Left hindlimb (tissue), 1 donor: Measurements from ENCODE around the gene SCN9A.
"Not testable (repeated sequence)": the region's sequence is repeated elsewhere in the genome, so short reads cannot be mapped to it uniquely, and the experiment has no call there.

Source experiments
- DNase-seq: peaks from one replicate; pipeline ENCODE4 v3.0.0-alpha.2; 2018

Gene SCN9A

GRCh38 chr2:166373951-166374350, 1.8 kb downstream of the SCN9A start:
- DNase-seq: no peak

GRCh38 chr2:166373539-166373938, 2.2 kb downstream of the SCN9A start:
- no peak for DNase-seq

- DNase-seq: no peak
Measured at GRCh38 chr2:166373105-166373504, 2.6 kb downstream of the SCN9A start.

GRCh38 chr2:166372046-166372445, 3.7 kb downstream of the SCN9A start:
- DNase-seq: no peak

GRCh38 chr2:166365803-166366420, 9.8 kb downstream of the SCN9A start:
- DNase-seq: no peak

GRCh38 chr2:166365239-166365638, 10.5 kb downstream of the SCN9A start:
- no peak for DNase-seq

GRCh38 chr2:166364476-166365161, 11.1 kb downstream of the SCN9A start:
- no peak for DNase-seq

GRCh38 chr2:166361351-166362153, 14.2 kb downstream of the SCN9A start:
- DNase-seq: no peak

- no peak for DNase-seq
Measured at GRCh38 chr2:166360906-166361305, 14.8 kb downstream of the SCN9A start.

- no peak for DNase-seq
Measured at GRCh38 chr2:166360426-166360825, 15.3 kb downstream of the SCN9A start.

GRCh38 chr2:166357950-166358321, 17.8 kb downstream of the SCN9A start:
- not testable (repeated sequence) for DNase-seq

- DNase-seq: no peak
Measured at GRCh38 chr2:166357068-166357949, 18.4 kb downstream of the SCN9A start.

- DNase-seq: no peak
Measured at GRCh38 chr2:166351319-166351718, 24.4 kb downstream of the SCN9A start.

- no peak for DNase-seq
Measured at GRCh38 chr2:166350525-166350924, 25.2 kb downstream of the SCN9A start.

GRCh38 chr2:166344286-166345113, 31.2 kb downstream of the SCN9A start:
- DNase-seq: no peak

- DNase-seq: no peak
Measured at GRCh38 chr2:166343467-166343866, 32.3 kb downstream of the SCN9A start.

- DNase-seq: no peak
Measured at GRCh38 chr2:166341426-166341825, 34.3 kb downstream of the SCN9A start.

GRCh38 chr2:166338831-166339339, 36.9 kb downstream of the SCN9A start:
- no peak for DNase-seq

GRCh38 chr2:166337932-166338331, 37.8 kb downstream of the SCN9A start:
- no peak for DNase-seq

- DNase-seq: no peak
Measured at GRCh38 chr2:166335284-166335683, 40.5 kb downstream of the SCN9A start.

GRCh38 chr2:166334805-166335204, 40.9 kb downstream of the SCN9A start:
- DNase-seq: no peak

- DNase-seq: no peak
Measured at GRCh38 chr2:166333801-166334200, 41.9 kb downstream of the SCN9A start.
